HG03565 (cell line): ENCODE data around the gene UTP14A.
A peak's percentile ranks its signal among the peaks of the same experiment; 100 is the strongest.
"Not testable (repeated sequence)": the region's sequence is repeated elsewhere in the genome, so short reads cannot be mapped to it uniquely, and the experiment has no call there.

ENCODE experiments used
- ATAC-seq: cut with Tn5 transposase; IDR thresholded peaks from one replicate; pipeline ENCODE4 v1.9.1; 2021; ENCODE audit warnings: mild to moderate bottlenecking, moderate library complexity; ENCODE audit not compliant: unreplicated experiment

The UTP14A gene

DNA sequence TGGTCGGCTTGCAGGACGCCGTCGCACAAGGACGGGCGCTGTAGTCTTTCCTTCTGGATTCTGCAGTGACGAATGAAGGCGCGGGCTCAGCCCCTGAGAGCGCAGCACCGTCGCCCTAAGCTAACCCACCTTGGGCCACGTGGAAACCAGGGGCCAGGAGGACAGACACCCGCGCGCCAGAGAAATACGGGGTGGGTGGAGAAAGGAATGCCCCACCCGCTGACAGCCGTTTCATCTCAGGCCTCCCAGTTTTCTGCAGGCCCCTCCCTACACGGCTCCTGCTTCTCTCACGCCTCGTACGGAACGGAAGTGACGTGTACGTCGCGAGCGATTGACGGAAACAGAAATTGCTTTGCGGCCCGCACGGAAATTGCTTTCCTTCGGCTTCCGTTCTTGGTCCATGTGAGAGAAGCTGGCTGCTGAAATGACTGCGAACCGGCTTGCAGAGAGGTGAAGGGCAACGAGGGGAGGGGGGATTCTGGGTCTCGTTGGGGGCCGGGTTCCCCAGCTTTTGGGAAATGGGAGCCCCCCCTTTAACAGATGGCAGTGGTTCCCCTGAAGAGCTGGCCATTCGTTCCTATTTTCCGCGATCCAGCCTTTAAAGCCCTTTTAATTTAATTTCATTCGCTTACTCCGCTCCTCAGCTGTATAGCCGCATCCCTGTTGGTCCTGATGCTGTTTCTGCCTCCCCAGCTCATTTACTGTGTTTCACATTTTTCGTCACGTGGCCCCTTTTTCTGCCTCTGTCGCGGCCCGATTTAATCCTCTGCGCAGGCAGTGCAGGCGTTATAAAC lies at the start of gene UTP14A:
Gene UTP14A (plus strand): TSS at position 378 of the 794 bp plus-strand sequence. CDS start 47 bp downstream, at position 425.
- peak; percentile 95 for ATAC-seq

DNA sequence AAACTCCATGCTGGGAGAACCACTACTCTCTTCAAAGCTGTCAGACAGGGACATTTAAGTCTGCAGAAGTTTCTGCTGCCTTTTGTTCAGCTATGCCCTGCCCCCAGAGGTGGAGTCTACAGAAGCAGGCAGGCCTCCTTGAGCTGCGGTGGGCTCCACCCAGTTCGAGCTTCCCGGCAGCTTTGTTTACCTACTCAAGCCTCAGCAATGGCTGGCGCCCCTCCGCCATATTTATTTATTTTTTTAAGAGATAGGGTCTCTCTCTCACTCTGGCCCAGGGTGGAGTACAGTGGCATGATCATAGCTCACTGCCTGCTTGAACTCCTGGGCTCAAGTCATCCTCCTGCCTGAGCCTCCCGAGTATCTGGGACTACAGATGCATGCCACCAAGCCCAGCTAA lies 46.8 kb upstream of the UTP14A start:
- not testable (repeated sequence) for ATAC-seq

DNA sequence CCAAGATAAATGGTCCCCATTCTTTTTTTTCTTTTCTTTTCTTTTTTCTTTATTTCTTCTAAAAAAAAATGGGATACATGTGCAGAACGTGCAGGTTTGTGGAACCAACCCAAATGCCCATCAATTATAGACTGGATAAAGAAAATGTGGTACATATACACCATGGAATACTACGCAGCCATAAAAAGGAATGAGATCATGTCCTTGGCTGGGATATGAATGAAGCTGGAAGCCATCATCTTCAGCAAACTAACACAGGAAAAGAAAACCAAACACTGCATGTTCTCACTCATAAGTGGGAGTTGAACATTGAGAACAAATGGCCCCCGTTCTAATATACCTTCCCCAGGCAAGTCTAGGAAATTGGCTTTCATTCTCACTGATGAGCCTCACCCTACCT lies 39.6 kb upstream of the UTP14A start:
- not testable (repeated sequence) for ATAC-seq

- ATAC-seq, result no peak
Observed at GRCh38 chrX:129872524-129872923, 33.4 kb upstream of the UTP14A start.

DNA sequence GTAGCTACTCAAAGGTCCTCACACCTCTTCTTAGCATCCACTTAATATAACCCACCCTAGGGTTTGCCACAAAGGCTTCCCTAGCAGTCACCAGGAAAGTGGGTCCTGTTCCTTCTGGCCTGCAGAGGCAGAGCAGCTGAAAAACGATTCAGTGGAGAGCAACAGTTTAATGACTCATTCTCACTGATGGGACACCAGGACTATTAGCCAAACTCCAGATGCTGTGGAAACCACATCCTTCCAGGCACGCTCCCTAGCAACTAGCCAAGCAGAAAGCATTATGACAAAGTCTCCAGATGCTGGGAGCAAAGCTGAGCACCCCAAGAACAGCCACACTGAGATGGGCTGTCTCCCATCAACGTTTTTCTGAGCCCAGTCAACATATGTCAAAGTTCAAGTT lies 30.3 kb upstream of the UTP14A start:
- ATAC-seq, result no peak

GRCh38 chrX:129876771-129877305 lies 29.1 kb upstream of the UTP14A start:
- no peak for ATAC-seq

- no peak for ATAC-seq
Observed at GRCh38 chrX:129877401-129877800, 28.6 kb upstream of the UTP14A start.

- no peak for ATAC-seq
Observed at GRCh38 chrX:129900054-129900453, 5.9 kb upstream of the UTP14A start.

DNA sequence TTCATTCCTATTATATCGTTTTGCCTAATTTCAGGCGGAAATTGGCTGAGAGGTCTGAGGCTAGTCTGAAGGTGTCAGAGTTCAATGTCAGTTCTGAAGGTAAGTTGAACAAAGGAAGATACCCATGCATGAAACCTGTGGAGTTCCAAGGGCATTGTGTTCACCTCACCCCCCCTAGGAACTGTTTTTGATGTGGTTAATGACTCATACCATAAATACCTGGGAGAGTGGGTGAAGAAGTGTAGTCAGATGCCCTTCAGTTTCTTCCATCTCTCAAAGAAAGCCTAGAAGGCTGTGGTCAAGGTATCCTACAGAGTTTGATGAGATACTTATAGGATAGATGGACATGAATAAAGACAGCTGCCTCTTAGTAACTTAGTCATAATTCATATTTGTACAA lies 2.7 kb downstream of the UTP14A start:
- no peak for ATAC-seq

- ATAC-seq, result no peak
Observed at GRCh38 chrX:129925305-129926092, 19.5 kb downstream of the UTP14A start.

DNA sequence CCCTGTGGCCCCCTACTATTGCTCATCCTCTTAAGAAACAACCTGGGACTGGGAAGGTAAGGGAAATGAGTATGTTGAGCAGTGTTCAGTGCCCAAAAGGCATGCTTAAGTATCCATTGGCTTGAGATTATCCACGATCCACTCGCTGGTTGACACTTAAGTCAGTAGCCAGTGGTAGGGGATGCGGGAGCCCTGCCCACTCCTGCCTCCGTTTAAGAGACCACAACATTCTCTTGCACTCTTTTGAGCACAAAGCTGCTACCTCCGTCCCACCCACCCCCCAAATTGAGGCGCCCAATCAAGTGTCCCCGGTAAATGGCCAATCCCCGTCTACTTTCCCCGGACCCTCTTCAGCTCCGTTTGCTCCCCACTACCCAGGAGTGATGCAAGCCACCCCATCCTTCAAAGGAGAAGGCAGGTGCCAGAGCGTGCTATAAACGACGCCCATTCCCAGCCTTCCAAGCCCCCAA lies 25.0 kb downstream of the UTP14A start:
- ATAC-seq, result no peak

DNA sequence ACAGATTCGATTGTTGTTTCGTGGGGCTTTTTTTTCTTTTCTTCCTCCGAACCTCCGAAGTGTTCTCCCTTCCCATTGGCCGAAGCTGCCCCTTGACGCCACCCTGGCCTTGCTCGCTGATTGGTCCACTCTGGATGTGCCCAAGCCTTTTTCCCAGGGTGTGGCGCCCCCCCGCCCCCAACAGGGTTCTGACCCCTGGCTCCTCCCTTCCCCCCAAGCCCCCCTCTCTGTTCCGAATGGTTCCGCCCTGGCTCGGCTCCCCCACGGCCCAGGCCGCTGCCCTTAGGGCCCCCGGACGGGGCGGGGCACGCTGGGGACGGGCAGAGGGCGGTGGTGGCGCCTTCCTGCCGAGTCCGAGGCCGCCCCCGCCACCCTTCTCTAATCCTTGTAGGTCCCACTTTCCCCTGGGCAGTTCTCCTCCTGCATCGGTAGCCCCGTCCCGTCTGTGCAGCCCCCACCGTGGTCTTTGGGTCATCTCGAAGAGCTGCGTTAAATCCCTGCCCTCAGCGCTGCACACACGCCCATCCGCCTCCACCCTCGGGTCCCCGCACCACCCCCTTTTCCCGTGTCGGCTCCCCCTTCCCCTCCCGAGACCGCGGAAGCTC lies 25.5 kb downstream of the UTP14A start:
- ATAC-seq, result peak; percentile 59

DNA sequence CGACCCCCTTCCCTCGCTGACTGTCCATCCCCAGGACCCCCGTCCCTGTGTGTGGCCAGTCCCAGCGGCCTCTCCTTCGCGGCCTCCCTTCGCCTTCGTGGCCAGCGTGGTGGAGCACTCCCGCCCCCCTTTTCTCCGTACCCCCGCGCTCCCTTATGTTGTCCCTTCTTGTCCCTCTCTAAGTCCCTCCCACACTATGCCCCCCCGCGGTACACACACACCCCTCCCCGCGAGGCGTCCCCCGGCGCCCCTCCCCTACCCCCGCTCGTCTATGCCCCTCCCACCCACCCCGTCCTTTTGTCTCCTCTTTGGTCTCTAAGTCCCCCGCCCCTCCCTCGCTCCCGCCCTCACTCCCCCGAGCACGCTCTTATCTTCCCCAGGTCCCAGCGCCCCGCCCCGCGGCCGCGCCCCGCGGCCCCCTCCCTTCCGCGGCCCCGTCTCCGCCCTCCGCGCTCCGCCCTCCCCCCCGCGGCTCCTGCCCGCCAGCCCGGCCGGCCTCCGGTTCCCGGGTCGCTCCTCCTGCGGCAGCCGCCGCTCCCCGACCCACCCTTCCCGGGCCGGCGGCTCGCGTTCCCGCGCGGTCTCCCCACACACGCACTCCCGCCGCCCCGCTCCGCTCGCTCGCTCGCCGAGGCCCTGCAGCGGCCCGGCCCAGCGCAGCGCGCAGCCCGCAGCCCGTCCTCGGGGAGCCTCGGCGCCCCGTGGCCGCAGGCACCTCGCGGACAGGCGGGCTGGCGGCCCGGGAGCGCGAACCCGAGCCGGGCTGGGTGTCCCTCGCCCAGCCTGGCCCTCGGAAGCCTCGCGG lies 26.3 kb downstream of the UTP14A start:
- no peak for ATAC-seq

DNA sequence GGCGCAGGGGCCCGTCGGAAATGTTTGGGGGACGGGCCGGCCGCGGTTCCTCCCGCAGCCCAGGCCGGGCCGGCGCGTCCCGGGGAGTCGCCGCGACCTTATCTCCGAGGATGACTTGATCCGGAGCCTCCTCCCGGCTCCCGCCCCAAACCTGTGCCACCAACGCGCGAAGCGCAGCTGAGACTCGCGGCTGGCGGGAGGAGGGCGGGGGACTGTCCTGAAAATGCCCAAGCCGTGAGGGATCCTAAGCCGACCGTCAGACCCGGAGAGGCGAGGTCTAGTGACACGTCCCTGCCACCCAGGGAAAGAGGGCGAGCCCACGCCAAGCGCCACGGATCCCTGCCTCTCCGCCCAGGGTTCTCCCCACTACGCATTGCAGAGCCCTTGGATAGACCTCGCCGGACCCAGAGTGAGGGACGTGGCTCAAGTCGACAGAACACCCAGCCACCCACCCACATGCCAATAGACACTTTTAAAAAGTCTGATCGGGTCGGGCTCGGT lies 26.9 kb downstream of the UTP14A start:
- ATAC-seq, result no peak

DNA sequence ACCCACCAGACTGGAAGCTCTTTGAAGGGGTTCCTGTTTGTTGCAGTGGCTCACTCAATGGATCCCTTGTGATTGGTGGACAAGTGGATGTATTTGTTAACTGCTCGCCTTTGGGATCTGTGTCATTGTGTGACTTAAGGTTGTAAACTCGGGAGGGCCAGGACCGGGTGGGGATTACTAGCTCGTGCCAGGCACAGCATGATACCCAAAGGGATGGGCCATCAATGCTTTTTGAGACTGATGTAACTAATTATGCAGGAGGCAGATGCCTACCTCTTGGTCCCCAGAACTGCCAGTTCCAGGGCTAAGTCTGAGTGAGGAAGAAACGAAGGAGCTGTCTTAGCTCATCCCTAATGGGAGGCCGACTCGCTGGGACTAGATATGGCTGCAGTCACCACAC lies 27.7 kb downstream of the UTP14A start:
- ATAC-seq, result no peak

- no peak for ATAC-seq
Observed at GRCh38 chrX:129934461-129934860, 28.5 kb downstream of the UTP14A start.

DNA sequence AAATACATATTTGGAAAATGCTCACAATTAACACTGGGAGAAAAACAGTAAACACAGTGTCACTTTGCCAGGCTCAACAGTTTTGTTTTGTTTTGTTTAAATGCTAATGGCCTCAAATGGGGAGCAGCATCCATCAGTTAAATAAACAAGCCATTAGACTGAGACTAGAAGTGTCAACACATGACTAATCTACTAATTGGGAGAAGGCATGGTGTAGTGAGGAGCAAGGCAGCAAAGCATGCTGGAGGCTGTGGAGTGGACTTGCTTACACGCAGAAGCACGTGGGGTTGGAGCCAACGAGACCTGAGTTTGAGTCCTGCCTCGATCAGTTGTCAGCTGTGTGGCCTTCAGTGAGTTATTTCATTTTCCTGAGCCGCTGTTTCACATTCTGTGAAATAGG lies 29.0 kb downstream of the UTP14A start:
- no peak for ATAC-seq

DNA sequence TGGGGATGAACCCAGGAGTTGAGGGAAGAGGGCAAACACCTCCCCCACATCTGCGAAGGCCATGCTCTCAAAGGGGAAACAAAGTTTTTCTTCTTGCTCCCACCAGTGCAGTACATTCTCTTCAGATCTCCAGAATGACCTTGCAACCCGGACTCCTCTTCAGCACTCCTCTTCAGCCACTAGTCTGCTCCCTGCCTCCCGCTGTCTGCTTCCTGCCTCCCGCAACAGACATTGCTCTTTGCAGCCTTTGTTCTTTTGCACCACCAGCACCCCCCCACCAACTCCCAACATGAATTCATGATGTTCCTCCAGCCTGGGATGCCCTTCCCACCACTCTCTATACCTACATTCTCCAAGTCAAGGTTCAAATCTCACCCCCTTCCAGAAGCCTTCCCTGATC lies 32.1 kb downstream of the UTP14A start:
- ATAC-seq, result no peak

DNA sequence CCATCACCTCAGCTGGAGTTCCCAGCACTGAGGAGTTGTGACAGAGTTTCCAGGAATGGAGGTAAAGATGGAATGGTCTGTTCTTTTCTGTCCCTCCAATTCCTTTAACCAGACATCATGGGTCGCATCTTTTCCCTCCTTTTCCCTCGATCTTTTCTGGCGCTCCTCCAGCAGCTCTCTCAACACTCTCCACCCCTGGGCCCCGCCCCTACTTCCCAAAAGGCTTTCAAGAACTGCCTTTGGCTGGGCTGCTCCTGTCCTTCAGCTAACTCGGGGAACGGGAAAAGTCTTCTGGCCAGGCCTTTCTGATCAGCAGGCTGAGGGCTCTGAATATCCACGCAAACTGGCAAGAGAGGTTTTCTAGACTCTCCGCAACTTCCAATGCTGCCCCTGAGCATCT lies 34.0 kb downstream of the UTP14A start:
- ATAC-seq, result no peak

DNA sequence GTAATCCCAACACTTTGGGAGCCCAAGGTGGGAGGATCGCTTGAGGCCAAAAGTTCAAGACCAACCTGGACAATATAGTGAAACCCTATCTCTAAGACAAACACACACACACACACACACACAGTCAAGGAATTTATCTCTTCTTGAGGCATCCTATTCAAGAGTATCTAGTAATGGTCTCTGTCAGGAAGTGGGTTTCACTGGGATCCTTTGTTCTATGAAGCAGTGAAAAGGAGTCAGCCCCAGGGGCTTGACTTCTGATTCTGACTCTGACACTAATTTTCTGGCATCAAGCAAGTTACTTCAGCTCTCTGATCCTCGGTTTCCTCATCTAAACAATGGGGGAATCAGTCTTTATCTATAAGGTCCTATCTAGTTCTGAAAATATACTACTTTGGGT lies 34.8 kb downstream of the UTP14A start:
- no peak for ATAC-seq
